ENCODE data around the gene ZNF358.

Gene ZNF358

DNA sequence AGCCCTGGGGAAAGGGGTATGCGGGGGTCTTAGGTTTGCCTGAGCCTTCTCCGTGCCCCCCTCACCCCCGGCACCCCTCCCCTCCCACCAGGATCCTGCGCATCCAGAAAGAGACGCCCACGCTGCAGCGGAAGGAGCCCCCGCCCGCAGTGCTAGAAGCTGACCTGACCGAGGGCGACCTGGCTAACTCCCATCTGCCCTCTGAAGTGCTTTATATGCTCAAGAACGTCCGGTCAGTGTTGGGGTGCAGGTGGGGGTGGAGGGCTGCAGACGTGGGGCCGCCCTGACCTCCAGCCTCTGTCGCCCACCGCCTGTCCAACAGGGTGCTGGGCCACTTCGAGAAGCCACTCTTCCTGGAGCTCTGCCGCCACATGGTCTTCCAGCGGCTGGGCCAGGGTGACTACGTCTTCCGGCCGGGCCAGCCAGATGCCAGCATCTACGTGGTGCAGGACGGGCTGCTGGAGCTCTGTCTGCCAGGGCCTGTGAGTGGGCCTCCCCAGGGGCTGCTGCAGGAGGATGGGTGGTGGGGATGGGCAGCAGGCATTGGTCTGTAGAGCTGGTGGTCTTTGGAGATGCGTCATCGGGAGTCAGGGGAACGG is 24.0 kb downstream of the ZNF358 start:
- no peak overlapping the region for H2AFZ ChIP-seq (ENCODE audit: low read depth, low read length, severe bottlenecking)
- no peak overlapping the region for H3K9ac ChIP-seq (ENCODE audit: low read length)
- H3K9me3 ChIP-seq (ENCODE audit: insufficient read depth, low read length), result no peaks in the 10 kb centered on the region
- H3K79me2 ChIP-seq (ENCODE audit: insufficient read depth, low read length), result no peaks in the 10 kb centered on the region
- H3F3A ChIP-seq (ENCODE audit: insufficient read depth), result no peaks in the 10 kb centered on the region
- H3K9me2 ChIP-seq (replicated peaks; ENCODE audit: insufficient read depth, low read length), result no peaks in the 10 kb centered on the region
- no peak overlapping the region for H3K4me2 ChIP-seq (ENCODE audit: low read depth, low read length, poor library complexity, severe bottlenecking)
- no peak overlapping the region for H3K4me3 ChIP-seq (ENCODE audit: insufficient read depth, low read length, poor library complexity, severe bottlenecking)
- TF ChIP-seq CTCF (IDR thresholded peaks at IDR 0.05; ENCODE audit: insufficient read depth, low read length, poor library complexity, severe bottlenecking) (no peak), EZH2phosphoT487 (conservative IDR thresholded peaks at IDR 0.05; ENCODE audit: low read length) (no peak)
- no peaks in the 10 kb centered on the region for H3K27me3 ChIP-seq (ENCODE audit: low read length)
- no peaks in the 10 kb centered on the region for H4K20me1 ChIP-seq (ENCODE audit: low read depth, low read length)
- H3K36me3 ChIP-seq (ENCODE audit: low read length), result no peaks in the 10 kb centered on the region
- no peak overlapping the region for H3K27ac ChIP-seq (ENCODE audit: low read depth, low read length)

DNA sequence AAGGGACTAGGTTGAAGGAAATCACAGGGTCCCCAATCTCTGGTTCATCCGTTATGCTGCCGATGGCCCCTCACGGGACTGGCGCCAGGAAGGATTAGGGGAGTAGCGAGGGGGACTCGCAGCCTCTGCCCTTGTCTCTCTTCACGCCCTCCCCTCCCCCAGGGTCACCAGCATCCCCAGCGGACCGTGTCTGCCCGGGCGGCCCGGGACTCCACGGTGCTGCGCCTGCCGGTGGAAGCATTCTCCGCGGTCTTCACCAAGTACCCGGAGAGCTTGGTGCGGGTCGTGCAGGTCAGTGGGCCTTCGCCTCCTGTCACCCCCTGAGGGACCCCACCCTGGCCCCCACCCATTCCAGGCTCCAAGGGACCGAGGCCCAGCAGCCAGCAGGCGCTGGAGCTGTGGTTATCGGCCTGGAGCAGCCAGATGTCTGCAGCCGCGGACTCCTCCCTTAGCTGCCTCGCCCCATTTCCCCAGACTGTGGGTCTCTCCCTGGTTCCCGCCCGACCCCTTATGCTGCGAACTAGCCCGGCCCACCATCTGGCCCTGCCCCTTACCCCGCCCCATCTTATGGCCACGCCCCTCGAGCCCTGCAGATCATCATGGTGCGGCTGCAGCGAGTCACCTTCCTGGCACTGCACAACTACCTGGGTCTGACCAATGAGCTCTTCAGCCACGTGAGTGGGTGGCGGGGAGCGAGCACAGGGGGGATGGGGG is 25.0 kb downstream of the ZNF358 start:
- H3K79me2 ChIP-seq (ENCODE audit: insufficient read depth, low read length), result no peaks in the 10 kb centered on the region
- no peak overlapping the region for H3K4me3 ChIP-seq (ENCODE audit: insufficient read depth, low read length, poor library complexity, severe bottlenecking)
- H3K9me2 ChIP-seq (replicated peaks; ENCODE audit: insufficient read depth, low read length), result no peaks in the 10 kb centered on the region
- H2AFZ ChIP-seq (ENCODE audit: low read depth, low read length, severe bottlenecking), result no peak overlapping the region
- H3K36me3 ChIP-seq (ENCODE audit: low read length), result no peaks in the 10 kb centered on the region
- no peak overlapping the region for H3K9ac ChIP-seq (ENCODE audit: low read length)
- TF ChIP-seq EZH2phosphoT487 (conservative IDR thresholded peaks at IDR 0.05; ENCODE audit: low read length), result no peak
- TF ChIP-seq CTCF (IDR thresholded peaks at IDR 0.05; ENCODE audit: insufficient read depth, low read length, poor library complexity, severe bottlenecking), result no peak
- H3K4me2 ChIP-seq (ENCODE audit: low read depth, low read length, poor library complexity, severe bottlenecking), result no peak overlapping the region
- H3K27ac ChIP-seq (ENCODE audit: low read depth, low read length), result no peak overlapping the region
- H3K27me3 ChIP-seq (ENCODE audit: low read length), result no peaks in the 10 kb centered on the region
- H3F3A ChIP-seq (ENCODE audit: insufficient read depth), result no peaks in the 10 kb centered on the region
- H4K20me1 ChIP-seq (ENCODE audit: low read depth, low read length), result no peaks in the 10 kb centered on the region
- H3K9me3 ChIP-seq (ENCODE audit: insufficient read depth, low read length), result no peaks in the 10 kb centered on the region

DNA sequence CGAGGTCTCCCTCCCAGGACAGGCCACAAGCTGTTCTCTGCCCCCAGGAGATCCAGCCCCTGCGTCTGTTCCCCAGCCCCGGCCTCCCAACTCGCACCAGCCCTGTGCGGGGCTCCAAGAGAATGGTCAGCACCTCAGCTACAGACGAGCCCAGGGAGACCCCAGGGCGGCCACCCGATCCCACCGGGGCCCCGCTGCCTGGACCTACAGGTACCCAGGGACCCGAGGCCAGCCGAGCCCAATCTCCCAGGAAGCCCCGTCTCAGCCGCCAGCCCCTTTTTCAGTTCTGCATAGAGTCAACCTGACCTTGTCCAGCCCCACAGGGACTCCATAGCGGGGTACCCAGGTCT is 25.5 kb downstream of the ZNF358 start:
- Histone ChIP-seq H4K20me1 (ENCODE audit: low read depth, low read length) (no peaks in the 10 kb centered on the region), H3K9me3 (ENCODE audit: insufficient read depth, low read length) (no peaks in the 10 kb centered on the region), H3K27me3 (ENCODE audit: low read length) (no peaks in the 10 kb centered on the region), H3K4me3 (ENCODE audit: insufficient read depth, low read length, poor library complexity, severe bottlenecking) (no peak overlapping the region), H3K9ac (ENCODE audit: low read length) (no peak overlapping the region), H3K4me2 (ENCODE audit: low read depth, low read length, poor library complexity, severe bottlenecking) (no peak overlapping the region), H3K9me2 (replicated peaks; ENCODE audit: insufficient read depth, low read length) (no peaks in the 10 kb centered on the region), H3K36me3 (ENCODE audit: low read length) (no peaks in the 10 kb centered on the region), H3K79me2 (ENCODE audit: insufficient read depth, low read length) (no peaks in the 10 kb centered on the region), H2AFZ (ENCODE audit: low read depth, low read length, severe bottlenecking) (no peak overlapping the region), H3K27ac (ENCODE audit: low read depth, low read length) (no peak overlapping the region), H3F3A (ENCODE audit: insufficient read depth) (no peaks in the 10 kb centered on the region)
- TF ChIP-seq EZH2phosphoT487 (conservative IDR thresholded peaks at IDR 0.05; ENCODE audit: low read length), result no peak
- no peak for TF ChIP-seq CTCF (IDR thresholded peaks at IDR 0.05; ENCODE audit: insufficient read depth, low read length, poor library complexity, severe bottlenecking)

All from SU-DHL-6 (cell line).